WI38 (cell line): ENCODE data around the gene TOMM7.
"Not testable (repeated sequence)": the region's sequence is repeated elsewhere in the genome, so short reads cannot be mapped to it uniquely, and the experiment has no call there.

Experiments used
- H3K4me3 ChIP-seq: 2 replicates; pipeline ENCODE4 v1.5.1; 2011; ENCODE audit warnings: low read depth, mild to moderate bottlenecking, control low read depth, low read length
- CTCF ChIP-seq: IDR thresholded peaks from 2 replicates; pipeline ENCODE4 v1.5.1; 2012; ENCODE audit warnings: low read depth, mild to moderate bottlenecking, control low read depth, low read length

Gene TOMM7

GRCh38 chr7:22782616-22783232 is 39.9 kb downstream of the TOMM7 start:
- H3K4me3 ChIP-seq = no peak overlapping the region
- peak; percentile 75 for TF ChIP-seq CTCF

DNA sequence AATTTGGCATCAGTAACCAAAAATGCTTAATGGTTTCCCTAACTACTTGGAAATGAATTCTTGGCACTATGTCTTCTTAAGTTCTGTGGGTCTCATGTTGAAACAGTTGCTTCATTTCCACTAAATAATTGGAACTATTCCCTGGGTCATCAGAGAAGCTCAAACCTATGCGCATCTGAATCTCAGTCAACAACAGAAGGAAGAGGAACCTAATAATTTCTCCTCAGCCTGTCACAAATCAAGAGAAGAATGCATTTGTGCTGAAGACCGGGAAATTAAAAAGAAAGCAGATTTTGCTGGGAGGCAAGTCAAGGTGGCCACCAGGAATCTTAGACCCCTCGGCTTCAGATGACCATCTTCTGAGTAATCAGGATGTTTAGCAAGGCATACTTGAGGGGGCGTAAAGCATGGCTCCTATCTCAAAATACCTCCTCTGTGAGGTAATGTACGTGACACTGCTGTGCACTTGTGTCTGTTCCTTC is 41.4 kb downstream of the TOMM7 start:
- H3K4me3 ChIP-seq = 0 out of 2 replicates have a peak overlapping the region, but pooled peaks have one; percentile 8

DNA sequence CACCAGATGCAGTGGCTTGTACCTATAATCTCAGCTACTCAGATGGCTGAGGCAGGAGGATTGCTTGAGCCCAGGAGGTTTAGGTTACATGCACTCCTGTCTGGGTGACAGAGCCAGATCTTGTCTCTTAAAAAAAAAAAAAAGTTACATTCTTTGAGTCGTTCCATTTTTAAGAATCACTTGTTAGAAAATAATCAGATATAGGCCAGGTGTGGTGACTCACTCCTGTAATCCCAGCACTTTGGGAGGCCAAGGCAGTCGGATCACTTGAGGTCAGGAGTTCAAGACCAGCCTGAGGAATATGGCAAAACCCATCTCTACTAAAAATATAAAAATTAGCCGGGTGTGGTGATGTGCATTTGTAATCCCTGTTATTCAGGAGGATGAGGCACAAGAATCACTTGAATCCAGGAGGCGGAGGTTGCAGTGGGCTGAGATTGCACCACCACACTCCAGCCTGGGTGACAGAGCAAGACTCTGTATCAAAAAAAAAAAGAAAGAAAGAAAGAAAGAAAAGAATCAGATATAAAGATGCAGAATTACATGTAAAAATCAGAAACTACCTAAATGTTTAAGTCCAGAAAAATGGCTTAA is 42.8 kb downstream of the TOMM7 start:
- not testable (repeated sequence) for H3K4me3 ChIP-seq

More for the DNA sequence above, 41.4 kb downstream of the TOMM7 start:
- TF ChIP-seq CTCF = no peak

DNA sequence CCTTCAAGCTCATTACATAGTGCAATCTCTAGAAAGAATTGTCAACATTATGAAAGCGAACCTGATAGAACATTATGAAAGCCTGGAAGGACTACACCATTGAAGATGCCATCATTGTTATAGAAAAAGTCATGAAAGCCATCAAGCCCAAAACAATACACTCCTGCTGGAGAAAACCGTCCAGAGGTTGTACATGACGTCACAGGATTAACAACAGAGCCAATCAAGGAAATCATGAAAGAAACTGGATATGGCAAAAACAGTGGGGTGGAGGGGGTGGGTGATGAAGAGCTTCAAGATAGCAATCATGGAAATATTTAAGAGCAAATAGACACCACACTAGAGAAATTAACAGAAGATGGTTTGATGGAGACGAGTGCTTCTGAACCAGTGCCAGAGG is 45.7 kb downstream of the TOMM7 start:
- H3K4me3 ChIP-seq = no peak overlapping the region
- TF ChIP-seq CTCF = no peak

- H3K4me3 ChIP-seq = no peak overlapping the region
- no peak for TF ChIP-seq CTCF
These were observed 49.8 kb downstream of the TOMM7 start for GRCh38 chr7:22772885-22773284.

DNA sequence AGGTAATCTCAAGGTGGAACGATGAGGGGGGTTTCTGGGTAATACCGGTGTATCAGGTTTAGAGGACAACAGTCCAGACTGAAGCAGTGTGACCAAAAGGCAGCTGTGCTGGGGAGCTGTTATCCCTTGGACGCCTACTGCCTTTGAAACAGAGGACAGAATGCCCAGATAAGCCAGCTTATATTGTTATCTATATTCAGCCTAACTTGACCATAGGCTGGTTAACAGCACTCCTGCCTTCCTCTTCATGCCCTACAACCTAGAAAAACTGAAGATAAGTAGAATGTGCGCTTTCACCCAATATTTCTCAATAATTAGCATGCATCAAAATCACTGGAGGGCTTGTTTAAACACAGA is 50.8 kb downstream of the TOMM7 start:
- H3K4me3 ChIP-seq = no peak overlapping the region
- no peak for TF ChIP-seq CTCF

GRCh38 chr7:22771194-22771871 is 51.3 kb downstream of the TOMM7 start:
- no peak overlapping the region for H3K4me3 ChIP-seq
- no peak for TF ChIP-seq CTCF
